ENCODE data around the gene RNF157. TPM values are rescaled to one million over a fixed set of nuclear protein-coding genes. Genes with fewer than 3 reads are reported as not detected.

The RNF157 gene
- total RNA-seq, 1 experiment from 2014 or later: 4.0 TPM

DNA sequence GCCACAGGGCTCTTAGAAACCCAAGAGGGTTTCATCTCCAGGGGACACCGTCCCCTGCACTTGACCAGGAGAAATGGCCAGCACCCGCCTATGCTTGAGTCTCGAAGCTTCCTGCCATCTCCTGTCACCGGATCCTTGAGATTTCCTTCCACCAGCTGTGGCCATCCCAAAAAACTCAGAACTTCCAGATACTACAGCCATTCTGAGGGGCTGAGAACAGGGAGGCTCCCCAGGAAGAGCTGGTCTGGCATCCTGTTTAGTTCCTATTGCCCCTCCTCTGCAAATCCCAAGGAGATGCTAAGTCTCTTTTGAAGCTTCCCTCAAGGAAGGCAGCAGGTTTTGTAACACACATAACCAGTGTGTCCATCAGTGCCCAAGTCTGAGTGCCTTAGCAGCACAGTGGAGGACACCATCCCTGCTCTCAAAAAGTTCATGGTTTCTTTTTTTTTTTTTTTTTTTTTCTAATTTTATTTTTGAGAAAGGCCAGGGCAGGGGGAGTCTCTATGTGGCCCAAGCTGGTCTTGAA is 26.8 kb upstream of the RNF157 start:
- no peak for ATAC-seq
- H3K27me3 ChIP-seq (ENCODE audit: control insufficient read depth, insufficient read depth, low read length): no peaks in the 10 kb centered on the region
- BruUV-seq (replicated peaks): no TSS peak
- no peaks in the 10 kb centered on the region for H3K9me3 ChIP-seq (ENCODE audit: control insufficient read depth, insufficient read depth, low read depth, low read length)
- ChIA-PET POLR2A (interaction anchor here (0.5 to 0.6 kb wide), 3 partner anchors 14 to 415 kb away, joined by 3 to 4 read pairs (median 4); no protein-coding TSS in a partner anchor), CTCF (interaction anchor here (0.7 kb wide), 1 partner anchor 13 kb away, joined by 11 read pairs; no protein-coding TSS in a partner anchor)
- intact Hi-C loops (cut with micrococcal nuclease; ENCODE audit: unreplicated experiment) (no loop called here), in situ Hi-C loops (cut with HindIII; ENCODE audit: low pct_unique_long_range_greater_than_20kb, low sequenced_read_pairs) (no loop called here)
- peak overlapping the region in 1 of 2 experiments; percentile 68; a peak in 2 of 4 replicates for H3K4me3 ChIP-seq (ENCODE audit: low read depth in 2 of 2, low read length in 2 of 2)
- no peaks in the 10 kb centered on the region; the same call in 1 of the 2 replicates for H3K36me3 ChIP-seq (ENCODE audit: control insufficient read depth, insufficient read depth, low read length)
- no peak for DNase-seq (ENCODE audit: low read depth, low spot score)
- H3K27ac ChIP-seq (ENCODE audit: low read length): peak overlapping the region; percentile 80; the same call in 1 of the 2 replicates
- TF ChIP-seq, protein P1, sequence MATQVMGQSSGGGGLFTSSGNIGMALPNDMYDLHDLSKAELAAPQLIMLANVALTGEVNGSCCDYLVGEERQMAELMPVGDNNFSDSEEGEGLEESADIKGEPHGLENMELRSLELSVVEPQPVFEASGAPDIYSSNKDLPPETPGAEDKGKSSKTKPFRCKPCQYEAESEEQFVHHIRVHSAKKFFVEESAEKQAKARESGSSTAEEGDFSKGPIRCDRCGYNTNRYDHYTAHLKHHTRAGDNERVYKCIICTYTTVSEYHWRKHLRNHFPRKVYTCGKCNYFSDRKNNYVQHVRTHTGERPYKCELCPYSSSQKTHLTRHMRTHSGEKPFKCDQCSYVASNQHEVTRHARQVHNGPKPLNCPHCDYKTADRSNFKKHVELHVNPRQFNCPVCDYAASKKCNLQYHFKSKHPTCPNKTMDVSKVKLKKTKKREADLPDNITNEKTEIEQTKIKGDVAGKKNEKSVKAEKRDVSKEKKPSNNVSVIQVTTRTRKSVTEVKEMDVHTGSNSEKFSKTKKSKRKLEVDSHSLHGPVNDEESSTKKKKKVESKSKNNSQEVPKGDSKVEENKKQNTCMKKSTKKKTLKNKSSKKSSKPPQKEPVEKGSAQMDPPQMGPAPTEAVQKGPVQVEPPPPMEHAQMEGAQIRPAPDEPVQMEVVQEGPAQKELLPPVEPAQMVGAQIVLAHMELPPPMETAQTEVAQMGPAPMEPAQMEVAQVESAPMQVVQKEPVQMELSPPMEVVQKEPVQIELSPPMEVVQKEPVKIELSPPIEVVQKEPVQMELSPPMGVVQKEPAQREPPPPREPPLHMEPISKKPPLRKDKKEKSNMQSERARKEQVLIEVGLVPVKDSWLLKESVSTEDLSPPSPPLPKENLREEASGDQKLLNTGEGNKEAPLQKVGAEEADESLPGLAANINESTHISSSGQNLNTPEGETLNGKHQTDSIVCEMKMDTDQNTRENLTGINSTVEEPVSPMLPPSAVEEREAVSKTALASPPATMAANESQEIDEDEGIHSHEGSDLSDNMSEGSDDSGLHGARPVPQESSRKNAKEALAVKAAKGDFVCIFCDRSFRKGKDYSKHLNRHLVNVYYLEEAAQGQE (IDR thresholded peaks at IDR 0.05; ENCODE audit: insufficient read depth in 1 of 2, low read depth in 2 of 2, low read length in 1 of 2): no peak
- TF ChIP-seq POLR2AphosphoS5 (IDR thresholded peaks at IDR 0.05; ENCODE audit: low read depth, low read length) (no peak), SIN3A (IDR thresholded peaks at IDR 0.05; ENCODE audit: borderline replicate concordance, insufficient read depth, low read depth, low read length) (no peak), TCF7L2 (IDR thresholded peaks at IDR 0.05; ENCODE audit: low read depth, low read length) (no peak)
- TF ChIP-seq, protein P2, sequence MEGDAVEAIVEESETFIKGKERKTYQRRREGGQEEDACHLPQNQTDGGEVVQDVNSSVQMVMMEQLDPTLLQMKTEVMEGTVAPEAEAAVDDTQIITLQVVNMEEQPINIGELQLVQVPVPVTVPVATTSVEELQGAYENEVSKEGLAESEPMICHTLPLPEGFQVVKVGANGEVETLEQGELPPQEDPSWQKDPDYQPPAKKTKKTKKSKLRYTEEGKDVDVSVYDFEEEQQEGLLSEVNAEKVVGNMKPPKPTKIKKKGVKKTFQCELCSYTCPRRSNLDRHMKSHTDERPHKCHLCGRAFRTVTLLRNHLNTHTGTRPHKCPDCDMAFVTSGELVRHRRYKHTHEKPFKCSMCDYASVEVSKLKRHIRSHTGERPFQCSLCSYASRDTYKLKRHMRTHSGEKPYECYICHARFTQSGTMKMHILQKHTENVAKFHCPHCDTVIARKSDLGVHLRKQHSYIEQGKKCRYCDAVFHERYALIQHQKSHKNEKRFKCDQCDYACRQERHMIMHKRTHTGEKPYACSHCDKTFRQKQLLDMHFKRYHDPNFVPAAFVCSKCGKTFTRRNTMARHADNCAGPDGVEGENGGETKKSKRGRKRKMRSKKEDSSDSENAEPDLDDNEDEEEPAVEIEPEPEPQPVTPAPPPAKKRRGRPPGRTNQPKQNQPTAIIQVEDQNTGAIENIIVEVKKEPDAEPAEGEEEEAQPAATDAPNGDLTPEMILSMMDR (IDR thresholded peaks at IDR 0.05): no peak
- peaks cover 54% of the 10 kb centered on the region for H3K4me1 ChIP-seq (ENCODE audit: control insufficient read depth, insufficient read depth, low read length)

DNA sequence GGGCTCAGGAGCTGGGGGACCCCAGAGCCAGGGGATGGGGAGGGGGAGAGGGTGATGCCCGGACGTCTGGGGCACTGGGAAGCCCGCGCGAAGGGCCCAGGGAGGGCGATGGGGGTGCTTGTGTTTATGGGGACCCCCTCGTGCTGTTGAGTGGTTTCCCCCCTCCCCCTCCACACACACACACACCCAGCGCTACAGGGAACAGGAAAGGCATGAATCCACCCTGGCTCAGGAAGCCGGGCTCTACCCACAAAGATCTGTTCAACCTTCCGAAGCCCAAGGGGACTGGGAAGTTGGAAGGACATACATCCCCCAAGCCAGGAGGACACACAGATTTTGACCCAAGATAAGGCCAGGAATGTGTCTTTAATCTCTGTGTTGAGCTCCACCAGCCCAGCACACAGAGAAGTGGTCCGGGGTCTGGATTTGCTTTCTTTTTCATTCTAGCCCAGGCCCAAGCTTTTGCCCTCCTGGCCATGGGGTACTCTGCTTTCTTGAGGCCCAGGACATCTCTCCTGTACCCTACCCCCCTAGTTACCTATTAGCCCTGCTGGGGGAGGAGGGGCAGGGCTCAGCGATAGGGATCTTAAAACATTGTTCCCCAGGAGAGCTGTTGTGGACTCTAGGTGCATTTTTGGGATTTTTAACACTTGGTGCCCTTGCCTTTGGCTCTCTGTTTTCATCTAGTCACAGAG is 26.1 kb upstream of the RNF157 start:
- ChIA-PET POLR2A (interaction anchor here (0.6 kb wide), 2 partner anchors 14 to 46 kb away, joined by 3 to 4 read pairs; no protein-coding TSS in a partner anchor), CTCF (interaction anchor here (0.6 to 0.7 kb wide), 2 partner anchors 13 to 245 kb away, joined by 6 to 11 read pairs; no protein-coding TSS in a partner anchor)
- Histone ChIP-seq H3K9me3 (ENCODE audit: control insufficient read depth, insufficient read depth, low read depth, low read length) (no peaks in the 10 kb centered on the region), H3K36me3 (ENCODE audit: control insufficient read depth, insufficient read depth, low read length) (no peaks in the 10 kb centered on the region; the same call in 1 of the 2 replicates), H3K4me3 (ENCODE audit: low read depth in 2 of 2, low read length in 2 of 2) (peak overlapping the region; percentile 68 to 78), H3K27me3 (ENCODE audit: control insufficient read depth, insufficient read depth, low read length) (no peaks in the 10 kb centered on the region), H3K4me1 (ENCODE audit: control insufficient read depth, insufficient read depth, low read length) (peaks cover 54% of the 10 kb centered on the region), H3K27ac (ENCODE audit: low read length) (peak overlapping the region; percentile 80)
- no TSS peak for BruUV-seq (replicated peaks)
- TF ChIP-seq, protein P2 (IDR thresholded peaks at IDR 0.05): no peak
- TF ChIP-seq POLR2AphosphoS5 (IDR thresholded peaks at IDR 0.05; ENCODE audit: low read depth, low read length) (no peak), TCF7L2 (IDR thresholded peaks at IDR 0.05; ENCODE audit: low read depth, low read length) (no peak), SIN3A (IDR thresholded peaks at IDR 0.05; ENCODE audit: borderline replicate concordance, insufficient read depth, low read depth, low read length) (no peak)
- TF ChIP-seq, protein P1 (IDR thresholded peaks at IDR 0.05; ENCODE audit: insufficient read depth in 1 of 2, low read depth in 2 of 2, low read length in 1 of 2): no peak
- in situ Hi-C loops (cut with HindIII; ENCODE audit: low pct_unique_long_range_greater_than_20kb, low sequenced_read_pairs) (no loop called here), intact Hi-C loops (cut with micrococcal nuclease; ENCODE audit: unreplicated experiment) (no loop called here)
- no peak for DNase-seq (ENCODE audit: low read depth, low spot score)
- no peak for ATAC-seq

All from Panc1 (cell line).